RPMI8226 (cell line): ENCODE results near the gene NFYC.

Experiments used
- DNase-seq: peaks from one replicate; pipeline ENCODE4 v3.0.0-alpha.2; 2015

NFYC gene

DNA sequence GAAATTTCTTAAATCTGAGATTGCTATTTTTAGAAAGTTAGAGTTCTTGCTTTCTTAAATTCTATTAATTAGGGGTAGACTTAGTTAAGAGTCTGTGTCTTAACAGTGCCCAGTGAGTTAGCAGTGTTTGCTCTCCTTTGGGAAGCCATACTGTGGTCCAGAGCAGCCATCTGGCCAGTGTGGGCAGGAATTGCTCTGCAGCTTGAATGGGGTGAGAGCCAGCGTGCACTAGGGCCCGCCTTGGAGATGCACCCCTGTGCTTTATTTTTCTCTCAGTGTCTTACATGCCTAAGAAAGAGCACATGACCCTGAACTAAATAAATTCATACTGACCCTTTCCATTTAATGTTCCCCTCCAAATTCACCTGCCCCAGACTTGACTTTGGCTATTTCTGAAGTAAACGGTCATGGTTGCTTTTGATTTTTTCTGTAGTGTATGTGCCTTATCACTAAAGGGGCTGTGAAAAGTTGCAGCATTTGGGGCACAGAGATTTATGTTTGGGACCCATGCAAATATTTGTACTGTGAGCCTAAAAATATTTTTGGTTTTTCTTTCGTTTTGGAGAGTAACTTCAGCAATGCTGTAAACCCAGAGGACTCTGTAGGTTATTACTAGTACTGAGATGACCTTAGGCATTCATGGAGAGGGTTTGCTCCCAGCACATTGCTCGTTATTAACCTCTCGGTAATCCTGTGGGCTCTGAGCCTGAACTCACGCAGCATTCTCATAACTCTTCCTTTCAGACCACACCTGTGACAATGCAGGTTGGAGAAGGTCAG lies 70.8 kb downstream of the NFYC start:
- DNase-seq = no peak

DNA sequence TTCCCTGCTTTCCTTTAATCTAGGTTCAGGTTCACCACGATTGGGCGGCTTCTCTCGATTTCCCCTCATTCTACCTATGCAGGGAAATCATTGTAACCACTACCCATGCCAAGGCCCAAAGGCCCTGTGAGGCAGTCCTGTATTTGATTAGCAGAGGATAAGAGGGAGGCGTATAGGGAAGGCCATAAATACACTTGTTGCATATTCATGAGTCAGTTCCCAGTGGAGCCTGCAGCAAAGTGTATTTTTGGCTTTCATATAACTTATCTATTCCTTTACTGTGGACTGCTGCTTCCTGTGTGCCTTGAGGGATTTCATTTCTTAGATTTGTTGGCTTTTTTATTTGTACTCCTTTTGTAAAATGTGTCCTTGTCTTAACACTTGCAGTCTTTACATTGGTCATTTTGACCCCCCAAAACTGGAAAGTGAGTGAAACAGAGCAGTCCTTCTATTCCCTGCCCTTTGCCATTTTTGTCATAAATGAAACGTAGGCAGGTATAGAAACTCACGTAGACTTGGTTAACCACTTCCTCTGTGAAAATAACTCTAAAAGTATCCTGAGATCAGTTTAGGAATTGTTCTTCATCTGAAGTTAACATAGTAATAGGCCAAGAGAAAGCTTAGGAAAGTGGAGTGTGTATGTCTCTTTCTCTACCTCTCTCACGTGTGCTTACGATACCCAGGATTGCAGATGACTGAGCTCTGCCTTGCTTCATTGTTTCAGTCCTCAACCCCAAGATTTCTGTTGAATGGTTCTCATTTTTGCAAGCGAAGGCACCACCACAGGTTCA lies 72.4 kb downstream of the NFYC start:
- DNase-seq = peak; percentile 34

- no peak for DNase-seq
Observed at GRCh38 chr1:40764981-40765380, 73.5 kb downstream of the NFYC start.

DNA sequence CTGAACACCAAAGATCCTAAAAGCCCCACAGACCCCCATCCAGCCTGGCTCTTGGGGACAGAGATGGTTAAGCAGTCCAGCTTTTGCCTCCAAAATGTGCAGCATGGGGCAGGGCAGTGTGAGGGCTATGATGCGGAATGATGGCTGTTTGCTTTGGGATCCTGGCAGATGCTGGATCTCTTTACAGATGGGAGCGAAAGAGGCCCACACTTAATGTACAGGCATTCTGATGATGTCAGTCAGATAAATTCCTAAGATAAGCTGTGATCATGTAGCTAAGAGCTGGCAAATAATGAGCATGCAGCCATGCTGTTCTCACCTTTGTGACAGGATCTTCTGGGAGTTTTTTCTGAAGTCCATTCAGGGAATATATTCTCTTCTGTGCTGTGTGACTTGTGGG lies 74.5 kb downstream of the NFYC start:
- no peak for DNase-seq

- no peak for DNase-seq
Observed at GRCh38 chr1:40766560-40766959, 75.1 kb downstream of the NFYC start.

- no peak for DNase-seq
Observed at GRCh38 chr1:40768146-40768990, 76.9 kb downstream of the NFYC start.

GRCh38 chr1:40769815-40770214 lies 78.3 kb downstream of the NFYC start:
- DNase-seq = no peak

GRCh38 chr1:40770296-40771070 lies 79.0 kb downstream of the NFYC start:
- DNase-seq = no peak

GRCh38 chr1:40772146-40772955 lies 80.8 kb downstream of the NFYC start:
- no peak for DNase-seq

- no peak for DNase-seq
Observed at GRCh38 chr1:40773748-40774265, 82.3 kb downstream of the NFYC start.

DNA sequence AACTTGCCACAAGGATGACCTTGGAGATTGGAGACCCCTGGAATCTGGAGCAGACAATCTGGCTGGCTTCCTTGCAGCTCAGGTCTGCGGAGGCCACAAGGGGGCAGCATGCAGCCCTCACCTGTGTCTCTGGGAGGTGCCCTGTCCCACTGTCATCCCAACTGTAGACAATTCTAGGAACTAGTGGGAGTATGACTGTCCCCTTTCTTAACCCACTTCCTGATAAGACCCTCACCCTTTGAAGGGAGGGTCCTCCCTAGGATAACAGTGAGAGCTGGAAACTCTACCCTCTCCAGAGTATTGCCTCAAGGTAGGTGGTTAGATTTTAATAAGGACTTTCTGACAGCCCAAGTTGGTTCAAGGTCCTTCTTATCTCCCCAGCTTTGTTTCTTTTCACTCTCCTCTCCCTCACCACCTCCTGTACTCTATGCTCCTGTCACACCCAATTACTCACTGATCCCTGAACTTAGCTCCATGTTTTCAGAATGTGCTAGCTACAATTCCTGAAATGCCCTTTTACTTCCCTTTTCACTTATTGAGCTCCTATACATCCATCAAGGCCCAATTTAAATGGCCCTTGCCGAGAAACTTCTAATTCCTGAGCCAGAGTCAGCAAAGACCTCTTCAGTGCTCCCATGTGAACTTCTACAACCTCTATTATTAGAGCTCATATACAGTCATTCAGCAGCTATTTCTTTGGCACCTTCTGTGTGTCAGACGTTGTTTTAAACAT lies 82.9 kb downstream of the NFYC start:
- DNase-seq = peak; percentile 62

GRCh38 chr1:40776236-40777072 lies 85.0 kb downstream of the NFYC start:
- DNase-seq = no peak

GRCh38 chr1:40777224-40777970 lies 85.9 kb downstream of the NFYC start:
- no peak for DNase-seq

- DNase-seq = no peak
Observed at GRCh38 chr1:40780678-40781607, 89.4 kb downstream of the NFYC start.

GRCh38 chr1:40781608-40781971 lies 90.1 kb downstream of the NFYC start:
- DNase-seq = no peak

- no peak for DNase-seq
Observed at GRCh38 chr1:40782371-40782956, 91.0 kb downstream of the NFYC start.
